Anterior cingulate cortex (tissue), 58 donors: ENCODE measurements around the gene ST8SIA6.
"Not testable (repeated sequence)": the region's sequence is repeated elsewhere in the genome, so short reads cannot be mapped to it uniquely, and the experiment has no call there.

ENCODE experiments used
- DNase-seq, 58 donors: peaks; one replicate each; lab custom pipeline; 2025; lab: John Stamatoyannopoulos, UW

The ST8SIA6 gene

GRCh38 chr10:17428351-17429097 is 25.9 kb downstream of the ST8SIA6 start:
- no peak for DNase-seq

GRCh38 chr10:17427666-17428350 is 26.6 kb downstream of the ST8SIA6 start:
- DNase-seq, result no peak

GRCh38 chr10:17427201-17427600 is 27.2 kb downstream of the ST8SIA6 start:
- DNase-seq, result no peak

DNA sequence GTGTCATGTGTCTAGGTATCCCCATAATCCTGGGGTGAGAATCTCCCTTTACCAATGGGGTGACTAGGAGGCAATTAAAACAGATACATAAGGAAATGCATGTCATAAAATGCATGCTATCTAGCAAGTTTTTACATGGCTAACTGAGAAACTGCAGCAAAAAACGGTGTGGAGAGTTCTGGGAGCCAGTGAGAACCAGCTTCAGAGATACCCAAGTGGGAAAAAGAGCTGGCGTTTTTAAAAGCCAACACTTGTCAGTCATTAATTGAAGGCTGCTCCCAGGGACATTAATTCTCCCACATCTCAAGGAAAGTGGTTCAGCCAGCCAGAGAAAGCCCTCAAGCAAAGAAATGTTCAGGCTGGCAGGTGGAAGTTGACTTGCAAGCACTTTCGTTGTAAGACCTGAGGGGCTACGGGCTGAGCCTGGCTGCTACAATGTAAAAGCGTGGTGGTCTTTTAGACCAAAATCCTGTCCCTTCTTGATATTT is 28.1 kb downstream of the ST8SIA6 start:
- no peak for DNase-seq

DNA sequence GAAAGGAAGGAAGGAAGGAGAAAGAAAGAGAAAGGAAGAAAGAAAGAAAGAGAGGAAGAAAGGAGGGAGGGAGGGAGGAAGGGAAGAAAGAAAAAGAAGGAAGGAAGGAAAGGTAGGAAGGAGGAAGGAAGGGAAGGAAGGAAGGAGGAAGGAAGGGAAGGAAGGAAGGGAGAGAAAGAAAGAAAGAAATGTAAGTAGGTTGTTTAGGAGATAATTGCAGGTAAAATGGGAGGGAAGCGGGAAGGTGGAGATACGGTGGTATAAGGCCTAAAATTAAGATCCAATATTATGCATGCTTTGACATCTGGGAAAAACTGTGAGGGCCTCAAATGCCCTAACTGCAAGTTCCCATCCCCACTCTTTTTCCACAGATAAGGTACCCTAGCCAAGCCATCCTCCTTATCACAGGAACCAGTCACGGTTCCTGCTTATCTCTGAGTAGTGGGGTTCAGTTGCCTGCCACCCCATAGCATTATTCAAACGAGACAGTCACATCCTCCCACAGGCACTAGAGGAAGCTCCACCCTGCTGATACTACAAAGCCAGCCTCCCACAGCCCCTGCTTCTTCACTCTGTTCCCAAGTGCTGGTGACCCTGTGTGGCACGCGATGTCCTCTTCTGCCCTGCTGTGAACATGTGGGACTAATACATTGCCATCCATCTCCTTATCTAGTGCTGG is 28.7 kb downstream of the ST8SIA6 start:
- DNase-seq, result no peak

DNA sequence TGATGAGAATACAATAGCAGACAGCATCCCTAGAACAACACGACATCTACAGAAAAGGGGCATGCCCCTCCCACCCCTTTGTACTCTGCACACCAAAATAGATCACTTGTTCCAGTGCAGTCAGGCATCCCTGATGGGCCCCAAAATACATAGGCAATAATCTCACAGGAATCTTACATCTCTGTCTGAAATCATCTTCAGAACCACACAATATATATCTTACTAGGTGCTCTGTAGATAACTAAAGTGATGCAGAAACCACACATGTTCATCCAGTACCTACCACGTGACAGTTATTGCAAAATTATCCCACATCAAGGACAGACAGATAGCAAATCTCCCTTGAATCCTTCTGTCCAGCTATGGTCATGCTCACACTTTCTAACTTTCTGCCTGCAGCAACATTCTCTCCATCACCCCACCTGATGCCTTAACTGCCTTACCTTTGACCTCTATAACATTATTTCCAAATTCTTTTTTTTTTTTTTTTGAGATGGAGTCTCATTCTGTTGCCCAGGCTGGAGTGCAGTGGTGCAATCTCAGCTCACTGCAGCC is 30.7 kb downstream of the ST8SIA6 start:
- DNase-seq, result no peak

- DNase-seq, result no peak
Measured at GRCh38 chr10:17422931-17423330, 31.5 kb downstream of the ST8SIA6 start.

- no peak for DNase-seq
Measured at GRCh38 chr10:17418249-17418648, 36.1 kb downstream of the ST8SIA6 start.

DNA sequence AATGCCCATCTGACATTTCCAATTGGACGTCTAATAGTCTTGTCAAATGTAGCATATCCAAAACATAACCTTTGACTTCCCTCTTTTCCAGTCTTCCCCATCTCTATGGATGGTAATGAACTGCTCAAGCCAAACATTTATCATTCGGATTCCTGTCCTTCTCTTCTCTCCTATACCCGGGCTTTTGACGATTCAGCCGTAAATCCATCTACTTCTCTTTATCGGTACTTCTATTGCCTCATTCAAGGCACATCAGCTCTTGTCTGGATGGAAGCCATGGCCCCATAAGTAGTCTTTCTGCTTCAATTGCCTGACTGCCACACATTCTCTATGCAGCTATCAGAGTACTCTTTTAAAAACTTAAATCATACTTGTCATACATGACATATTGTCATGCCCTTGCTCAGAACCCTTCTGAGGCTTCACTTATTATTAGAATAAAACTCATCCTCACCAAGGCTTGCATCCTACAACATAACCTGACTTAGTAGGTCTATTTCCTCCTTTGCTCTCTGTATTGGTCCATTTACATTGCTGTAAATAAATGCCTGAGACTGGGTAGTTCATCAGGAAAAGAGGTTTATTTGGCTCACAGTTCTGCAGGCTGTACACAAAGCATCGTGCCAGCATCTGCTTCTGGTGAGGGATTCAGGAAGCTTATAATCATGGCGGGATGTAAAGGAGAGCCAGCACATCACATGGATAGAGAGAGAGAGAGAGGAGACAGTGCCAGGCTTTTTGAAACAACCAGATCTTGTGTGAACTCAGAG is 37.8 kb downstream of the ST8SIA6 start:
- no peak for DNase-seq

GRCh38 chr10:17415046-17415658 is 39.2 kb downstream of the ST8SIA6 start:
- DNase-seq, result no peak

GRCh38 chr10:17414484-17414883 is 39.9 kb downstream of the ST8SIA6 start:
- no peak for DNase-seq

DNA sequence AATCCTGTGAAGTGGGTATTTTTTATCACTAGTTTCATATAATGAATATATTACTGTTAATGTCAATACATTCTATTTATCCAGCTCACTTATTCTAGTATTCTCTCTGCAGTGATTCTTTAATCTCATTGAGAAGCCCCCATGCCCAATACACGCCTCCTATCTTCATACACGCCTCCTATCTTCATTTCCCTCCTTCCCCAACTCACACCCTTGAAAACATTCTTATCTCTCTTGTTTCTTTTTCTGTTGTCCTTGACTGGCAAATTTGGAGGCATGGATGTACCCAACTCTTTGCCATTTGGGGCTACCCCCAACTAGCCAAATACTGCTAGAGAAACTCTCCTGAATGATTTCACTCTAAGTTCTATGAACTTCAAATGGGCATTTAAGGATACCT is 40.5 kb downstream of the ST8SIA6 start:
- no peak for DNase-seq

GRCh38 chr10:17412323-17412722 is 42.1 kb downstream of the ST8SIA6 start:
- no peak for DNase-seq

DNA sequence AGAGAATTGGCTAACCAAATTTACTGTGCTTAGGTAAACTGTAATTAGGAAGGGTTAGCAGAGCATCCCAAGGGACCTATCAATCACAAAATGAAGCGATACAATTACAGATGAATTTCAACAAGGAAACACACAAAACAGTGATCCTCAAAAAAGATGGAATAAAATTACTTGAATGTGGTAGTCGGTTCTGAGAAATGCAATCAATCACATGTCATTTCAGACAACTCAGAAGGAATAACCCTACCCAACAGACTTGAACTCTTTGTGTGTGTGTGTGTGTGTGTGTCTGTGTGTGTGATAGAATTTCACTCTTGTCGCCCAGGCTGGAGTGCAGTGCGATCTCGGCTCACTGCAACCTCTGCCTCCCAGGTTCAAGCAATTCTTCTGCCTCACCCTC is 43.5 kb downstream of the ST8SIA6 start:
- no peak for DNase-seq

GRCh38 chr10:17409170-17409733 is 45.1 kb downstream of the ST8SIA6 start:
- DNase-seq, result no peak

DNA sequence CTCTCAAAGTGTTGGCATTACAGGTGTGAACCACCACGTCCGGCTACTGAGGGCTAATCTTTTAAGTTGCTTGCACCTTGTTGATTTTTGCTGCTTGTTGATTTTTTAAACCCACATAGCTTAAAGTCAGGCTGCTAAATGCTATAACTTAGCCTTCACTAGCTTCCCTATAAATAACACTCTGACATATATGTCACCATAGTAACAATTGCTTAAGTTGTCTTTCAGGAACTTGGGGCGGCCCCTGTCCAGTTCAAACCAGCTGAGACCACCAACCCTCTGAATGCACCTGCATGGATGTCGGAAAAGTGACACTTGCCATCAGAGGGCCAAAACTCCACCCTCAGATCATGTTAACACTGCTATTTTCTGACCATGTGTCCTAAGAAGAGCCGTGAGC is 47.3 kb downstream of the ST8SIA6 start:
- no peak for DNase-seq

GRCh38 chr10:17406036-17406834 is 48.2 kb downstream of the ST8SIA6 start:
- no peak for DNase-seq

DNA sequence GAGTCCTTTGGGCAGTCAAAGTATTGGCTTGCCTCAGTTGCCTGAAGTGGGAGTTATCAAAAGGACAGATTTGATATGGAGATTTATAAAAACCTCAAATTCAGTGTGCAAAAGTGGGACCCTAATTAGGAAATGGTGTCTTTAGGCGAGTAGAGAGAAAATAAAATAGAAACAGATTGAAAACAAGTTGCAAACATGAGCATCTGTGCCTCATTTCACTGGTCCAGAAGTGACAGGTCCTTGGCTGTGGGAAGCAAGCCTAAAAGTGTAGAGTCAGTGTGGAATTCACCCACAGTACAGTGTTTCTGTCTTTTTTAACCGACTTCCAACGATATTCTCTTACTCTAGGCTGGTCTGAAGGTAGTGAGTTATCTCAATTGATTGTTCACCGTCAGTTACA is 51.2 kb downstream of the ST8SIA6 start:
- DNase-seq, result no peak

DNA sequence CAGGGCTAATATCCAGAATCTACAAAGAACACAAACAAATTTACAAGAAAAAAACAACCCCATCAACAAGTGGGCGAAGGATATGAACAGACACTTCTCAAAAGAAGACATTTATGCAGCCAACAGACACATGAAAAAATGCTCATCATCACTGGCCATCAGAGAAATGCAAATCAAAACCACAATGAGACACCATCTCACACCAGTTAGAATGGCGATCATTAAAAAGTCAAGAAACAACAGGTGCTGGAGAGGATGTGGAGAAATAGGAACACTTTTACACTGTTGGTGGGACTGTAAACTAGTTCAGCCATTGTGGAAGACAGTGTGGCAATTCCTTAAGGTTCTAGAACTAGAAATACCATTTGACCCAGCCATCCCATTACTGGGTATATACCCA is 52.4 kb downstream of the ST8SIA6 start:
- not testable (repeated sequence) for DNase-seq
